ENCODE measurements around the gene RFK. TPM values are rescaled to one million over a fixed set of nuclear protein-coding genes. Genes with fewer than 3 reads are reported as not detected.
A peak's percentile ranks its signal among the peaks of the same experiment; 100 is the strongest.

RFK gene
- polyA plus RNA-seq, 6 donors from 2014 or later, result 18.5 to 32.9 (median 22.2) TPM

DNA sequence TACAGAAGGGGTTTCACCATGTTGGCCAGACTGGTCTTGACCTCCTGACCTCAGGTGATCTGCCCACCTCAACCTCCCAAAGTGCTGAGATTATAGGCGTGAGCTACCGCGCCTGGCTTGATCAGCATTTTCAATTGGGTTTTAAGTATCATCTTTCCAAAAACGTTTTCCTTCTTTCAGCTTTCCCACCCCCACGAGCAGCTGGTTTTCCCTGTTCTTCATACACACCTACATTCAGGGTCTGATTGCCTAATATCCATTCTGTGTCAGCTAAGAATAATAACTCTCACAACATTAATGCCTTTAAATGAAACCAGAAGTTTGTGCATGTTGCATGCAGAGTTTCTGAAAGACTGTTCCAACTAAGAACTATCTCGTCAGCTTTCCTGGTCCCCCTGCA, 38.3 kb downstream of the RFK start:
- H3K4me3 Mint-ChIP-seq, result no peak overlapping the region
- H3K9me3 Mint-ChIP-seq, result no peaks in the 10 kb centered on the region
- H3K36me3 Mint-ChIP-seq, result no peaks in the 10 kb centered on the region
- ATAC-seq (ENCODE audit: low read depth in 2 of 2) (no peak), DNase-seq (no peak)
- H3K27ac Mint-ChIP-seq, result no peak overlapping the region
- no peaks in the 10 kb centered on the region for H3K4me1 Mint-ChIP-seq
- H3K27me3 Mint-ChIP-seq, result peaks cover 3 to 11% (median 9%) of the 10 kb centered on the region in 3 donors

DNA sequence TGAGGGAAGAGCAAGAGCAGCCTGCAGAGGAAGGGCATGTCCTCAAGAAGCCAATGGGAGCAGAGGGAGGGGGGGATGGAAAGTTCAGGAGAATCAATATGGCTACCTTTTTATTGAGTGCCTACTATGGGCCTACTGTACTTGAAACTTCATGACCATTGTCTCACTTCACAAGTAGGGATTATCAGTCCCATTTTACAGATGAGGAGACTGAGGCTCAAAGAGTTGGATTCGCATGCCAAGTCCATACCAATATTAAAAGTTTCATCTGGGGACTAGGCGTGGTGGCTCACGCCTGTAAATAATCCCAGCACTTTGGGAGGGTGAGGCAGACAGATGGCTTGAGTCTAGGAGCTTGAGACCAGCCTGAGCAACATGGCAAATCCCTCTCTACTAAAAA, 40.0 kb downstream of the RFK start:
- Mint-ChIP-seq H3K4me3 (no peak overlapping the region), H3K9me3 (no peaks in the 10 kb centered on the region), H3K36me3 (no peaks in the 10 kb centered on the region), H3K4me1 (no peaks in the 10 kb centered on the region), H3K27ac (no peak overlapping the region), H3K27me3 (peaks cover 10 to 16% (median 11%) of the 10 kb centered on the region in 3 donors)
- DNase-seq, result no peak
- ATAC-seq (ENCODE audit: low read depth in 2 of 2), result no peak

DNA sequence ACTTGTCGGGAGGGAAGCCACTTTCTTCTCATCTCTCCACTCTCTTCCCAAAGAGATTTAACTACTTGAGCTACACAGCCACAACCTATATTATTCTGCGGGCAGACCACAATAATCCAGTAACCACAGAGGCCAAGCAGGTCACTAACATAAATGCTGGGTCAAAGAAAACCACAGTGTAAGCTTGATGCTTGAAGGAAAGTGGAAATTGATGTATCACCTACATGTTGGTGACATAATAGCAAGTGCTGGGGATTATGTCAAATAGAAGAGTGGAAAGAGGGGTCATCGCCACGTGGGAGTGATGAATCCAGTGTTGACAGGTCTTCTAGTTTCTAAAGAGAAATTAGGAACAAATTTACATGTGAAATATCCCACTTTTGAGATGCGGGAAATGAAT, 40.9 kb downstream of the RFK start:
- H3K9me3 Mint-ChIP-seq, result no peaks in the 10 kb centered on the region
- ATAC-seq (ENCODE audit: low read depth in 2 of 2) (no peak), DNase-seq (no peak)
- peaks cover 10 to 16% (median 11%) of the 10 kb centered on the region in 3 donors for H3K27me3 Mint-ChIP-seq
- H3K36me3 Mint-ChIP-seq, result no peaks in the 10 kb centered on the region
- H3K4me3 Mint-ChIP-seq, result no peak overlapping the region
- H3K27ac Mint-ChIP-seq, result peak overlapping the region in 1 of 6 donors; percentile 51
- H3K4me1 Mint-ChIP-seq, result no peaks in the 10 kb centered on the region

DNA sequence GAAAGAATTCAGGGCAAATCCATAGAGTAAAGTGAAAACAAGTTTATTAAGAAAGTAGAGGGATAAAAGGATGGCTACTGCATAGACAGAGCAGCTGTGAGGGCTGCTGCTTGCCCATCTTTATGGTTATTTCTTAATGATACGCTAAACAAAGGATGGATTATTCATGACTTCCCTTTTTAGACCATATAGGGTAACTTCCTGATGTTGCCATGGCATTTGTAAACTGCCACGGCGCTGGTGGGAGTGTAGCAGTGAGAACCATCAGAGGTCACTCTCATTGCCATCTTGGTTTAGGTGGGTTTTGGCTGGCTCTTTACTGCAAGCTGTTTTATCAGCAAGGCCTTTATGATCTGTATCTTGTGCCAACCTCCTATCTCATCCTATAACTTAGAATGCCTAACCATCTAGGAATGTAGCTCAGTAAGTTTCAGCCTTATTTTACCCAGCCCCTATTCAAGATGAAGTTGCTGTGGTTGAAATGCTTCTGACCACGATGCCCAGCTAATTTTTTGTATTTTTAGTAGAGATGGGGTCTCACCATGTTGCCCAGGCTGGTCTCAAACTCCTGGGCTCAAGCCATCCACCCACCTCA, 42.1 kb downstream of the RFK start:
- Mint-ChIP-seq H3K4me1 (no peaks in the 10 kb centered on the region), H3K27me3 (peaks cover 11 to 16% (median 12%) of the 10 kb centered on the region in 3 donors), H3K36me3 (no peaks in the 10 kb centered on the region), H3K4me3 (no peak overlapping the region), H3K27ac (no peak overlapping the region), H3K9me3 (no peaks in the 10 kb centered on the region)
- DNase-seq (no peak), ATAC-seq (ENCODE audit: low read depth in 2 of 2) (no peak)

DNA sequence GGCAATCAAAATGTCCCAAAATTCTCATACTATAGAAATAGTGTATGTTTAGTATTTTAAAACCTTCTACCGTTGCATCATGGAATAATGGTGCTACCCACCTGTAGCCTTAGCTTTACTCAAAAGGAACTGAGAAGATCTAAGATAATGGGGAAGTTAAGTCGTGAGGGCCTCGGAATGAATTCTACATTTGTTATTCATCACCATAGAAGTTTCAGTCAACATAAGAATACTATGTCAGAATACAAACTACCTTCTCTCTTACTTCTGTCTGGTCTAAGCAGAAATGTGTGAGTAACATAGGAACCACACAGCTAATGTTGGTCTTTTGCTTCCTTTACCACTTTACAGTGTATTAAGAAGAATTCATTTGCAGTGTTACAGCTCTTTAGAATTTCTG, 43.2 kb downstream of the RFK start:
- DNase-seq (no peak), ATAC-seq (ENCODE audit: low read depth in 2 of 2) (no peak)
- peaks cover 11 to 16% (median 16%) of the 10 kb centered on the region in 3 donors for H3K27me3 Mint-ChIP-seq
- no peak overlapping the region for H3K27ac Mint-ChIP-seq
- H3K4me3 Mint-ChIP-seq, result no peak overlapping the region
- no peaks in the 10 kb centered on the region for H3K36me3 Mint-ChIP-seq
- no peaks in the 10 kb centered on the region for H3K9me3 Mint-ChIP-seq
- H3K4me1 Mint-ChIP-seq, result no peaks in the 10 kb centered on the region

DNA sequence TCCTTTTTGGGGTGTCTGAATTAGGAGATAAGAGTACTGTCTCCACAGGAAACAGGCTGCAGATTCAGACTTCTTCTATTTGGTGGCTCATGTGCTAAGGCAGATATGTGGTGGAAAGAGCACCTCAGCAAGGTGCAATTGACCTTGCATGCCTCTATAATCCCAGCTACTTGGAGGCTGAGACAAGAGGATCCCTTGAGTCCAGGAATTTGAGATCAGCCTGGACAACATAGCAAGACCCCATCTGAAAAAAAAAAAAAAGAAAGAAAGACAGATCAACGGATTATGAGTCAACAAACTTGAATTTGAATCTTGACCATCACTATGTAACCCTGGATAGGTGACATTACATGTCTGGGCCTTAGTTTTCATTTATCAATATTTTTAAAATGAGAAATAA, 44.4 kb downstream of the RFK start:
- DNase-seq (no peak), ATAC-seq (ENCODE audit: low read depth in 2 of 2) (no peak)
- Mint-ChIP-seq H3K4me1 (no peaks in the 10 kb centered on the region), H3K27ac (no peak overlapping the region), H3K4me3 (no peak overlapping the region), H3K36me3 (no peaks in the 10 kb centered on the region), H3K9me3 (no peaks in the 10 kb centered on the region), H3K27me3 (peaks cover 11 to 16% (median 16%) of the 10 kb centered on the region in 3 donors)

DNA sequence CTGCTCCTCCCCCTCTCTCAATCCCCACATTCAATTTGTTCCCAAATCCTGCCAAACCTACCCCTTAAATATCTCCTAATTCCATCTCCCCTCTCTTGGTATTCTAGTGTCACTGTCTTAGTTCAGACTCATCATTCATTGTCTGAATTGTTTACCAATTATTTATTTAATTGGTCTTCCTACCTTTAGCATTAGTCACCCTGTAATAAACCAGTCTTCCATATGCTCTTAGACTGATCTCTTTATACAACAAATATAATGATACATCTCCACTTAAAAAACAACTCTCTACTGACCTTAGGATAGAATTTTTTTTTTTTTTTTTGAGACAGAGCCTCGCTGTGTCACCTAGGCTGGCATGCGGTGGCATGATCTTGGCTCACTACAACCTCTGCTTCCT, 51.4 kb downstream of the RFK start:
- H3K4me1 Mint-ChIP-seq, result no peaks in the 10 kb centered on the region
- H3K27ac Mint-ChIP-seq, result peak overlapping the region in 1 of 6 donors; percentile 8
- DNase-seq (no peak), ATAC-seq (ENCODE audit: low read depth in 2 of 2) (no peak)
- peaks cover 3 to 8% (median 4%) of the 10 kb centered on the region in 7 donors for H3K9me3 Mint-ChIP-seq
- no peak overlapping the region for H3K4me3 Mint-ChIP-seq
- peaks cover 20 to 48% (median 27%) of the 10 kb centered on the region in 3 donors for H3K27me3 Mint-ChIP-seq
- H3K36me3 Mint-ChIP-seq, result peaks cover 0 to 7% of the 10 kb centered on the region in 2 donors

DNA sequence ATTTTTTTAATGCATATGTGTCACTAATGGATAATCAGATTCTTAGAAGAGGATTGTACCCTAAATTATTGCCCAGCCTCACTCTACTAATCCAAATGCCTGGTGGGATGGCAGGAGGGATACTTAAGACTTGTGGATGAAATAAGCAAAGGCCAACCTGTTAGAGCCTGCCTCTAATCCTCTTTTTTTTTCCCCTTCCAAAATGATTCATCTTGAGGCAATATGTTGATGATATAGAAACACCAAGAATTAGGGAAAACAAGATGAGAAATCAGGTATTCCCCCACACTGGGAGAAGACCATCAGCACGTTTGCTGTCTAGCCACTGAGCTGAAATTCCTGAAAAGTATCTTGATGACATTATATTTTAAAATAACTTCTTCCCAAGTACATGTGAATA, 52.0 kb downstream of the RFK start:
- no peaks in the 10 kb centered on the region for H3K4me1 Mint-ChIP-seq
- H3K9me3 Mint-ChIP-seq, result peaks cover 3 to 8% (median 4%) of the 10 kb centered on the region in 7 donors
- no peak overlapping the region for H3K27ac Mint-ChIP-seq
- no peak overlapping the region for H3K4me3 Mint-ChIP-seq
- DNase-seq, result no peak
- H3K27me3 Mint-ChIP-seq, result peaks cover 19 to 48% (median 27%) of the 10 kb centered on the region in 3 donors
- ATAC-seq (ENCODE audit: low read depth in 2 of 2), result no peak
- H3K36me3 Mint-ChIP-seq, result peaks cover 0 to 7% of the 10 kb centered on the region in 2 donors

DNA sequence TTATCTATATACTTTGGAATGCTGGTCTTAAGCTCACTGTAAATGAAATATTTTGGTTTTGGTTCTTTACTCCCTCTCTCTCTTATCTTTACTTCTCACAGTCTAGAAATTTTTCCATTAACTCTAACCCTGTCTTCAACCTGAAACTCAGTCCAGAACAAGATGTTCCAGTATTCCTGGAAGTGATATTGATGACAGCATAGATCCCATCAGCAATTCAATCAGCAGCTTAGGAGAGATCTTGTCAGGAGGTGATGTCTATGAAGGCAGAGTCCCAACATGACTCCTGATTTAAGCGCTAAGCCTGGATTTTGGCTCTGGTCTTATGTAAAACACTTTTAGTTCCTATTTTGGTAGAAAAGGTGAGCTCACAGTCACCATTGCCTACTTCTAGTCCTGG, 52.6 kb downstream of the RFK start:
- Mint-ChIP-seq H3K4me1 (no peaks in the 10 kb centered on the region), H3K36me3 (peaks cover 0 to 7% of the 10 kb centered on the region in 2 donors), H3K27me3 (peaks cover 17 to 48% (median 27%) of the 10 kb centered on the region in 3 donors), H3K27ac (no peak overlapping the region), H3K4me3 (no peak overlapping the region), H3K9me3 (peaks cover 3 to 8% (median 4%) of the 10 kb centered on the region in 7 donors)
- ATAC-seq (ENCODE audit: low read depth in 2 of 2) (no peak), DNase-seq (no peak)

DNA sequence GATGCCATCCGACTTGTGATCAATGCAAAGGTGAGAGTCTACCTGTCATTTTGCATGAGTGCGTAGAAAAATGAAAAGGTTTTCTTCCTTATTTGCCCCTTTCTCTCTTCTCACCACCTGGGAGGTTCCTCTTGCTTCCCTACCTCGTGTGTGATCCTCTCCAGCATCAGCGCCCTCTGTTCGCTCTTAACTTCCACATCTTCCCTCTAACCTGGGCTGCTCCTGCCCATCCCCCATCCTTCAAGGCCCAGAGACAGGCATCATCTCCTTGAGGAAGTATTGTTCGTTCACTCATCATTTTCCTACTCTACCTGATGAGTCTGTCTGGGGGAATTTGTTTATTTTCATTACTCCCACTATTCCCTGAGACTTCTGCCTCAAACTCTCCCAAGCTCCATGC, 55.8 kb downstream of the RFK start:
- DNase-seq, result no peak
- no peak overlapping the region for H3K4me3 Mint-ChIP-seq
- H3K27me3 Mint-ChIP-seq, result peaks cover 11 to 51% (median 29%) of the 10 kb centered on the region in 3 donors
- peak overlapping the region in 1 of 6 donors; percentile 1 for H3K27ac Mint-ChIP-seq
- no peak for ATAC-seq (ENCODE audit: low read depth in 2 of 2)
- H3K36me3 Mint-ChIP-seq, result peaks cover 0 to 2% of the 10 kb centered on the region in 2 donors
- H3K9me3 Mint-ChIP-seq, result peaks cover under 1 to 6% (median 2%) of the 10 kb centered on the region in 7 donors
- H3K4me1 Mint-ChIP-seq, result no peaks in the 10 kb centered on the region

DNA sequence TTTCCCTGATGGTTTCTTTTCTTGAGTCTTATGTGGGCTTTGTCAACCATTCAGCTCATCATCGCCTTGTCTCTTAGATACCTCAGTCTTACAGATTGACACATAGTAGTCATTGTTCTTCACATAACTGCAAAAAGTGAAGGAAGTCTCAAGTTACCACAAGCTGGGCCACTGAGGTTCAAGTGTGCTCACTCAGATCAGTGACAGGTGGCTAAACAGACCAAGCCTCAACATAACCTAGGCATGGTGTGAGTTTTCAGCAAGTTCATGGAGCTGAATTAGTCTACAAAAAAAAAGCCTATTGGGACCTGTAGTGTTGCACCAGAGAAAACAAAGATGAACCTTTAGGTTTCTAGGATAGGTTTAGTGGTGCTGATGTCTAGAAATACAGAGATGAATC, 58.2 kb downstream of the RFK start:
- Mint-ChIP-seq H3K27me3 (peaks cover 5 to 40% (median 35%) of the 10 kb centered on the region in 3 donors), H3K4me3 (no peak overlapping the region), H3K9me3 (peaks cover 0 to 6% (median 2%) of the 10 kb centered on the region in 7 donors), H3K4me1 (no peaks in the 10 kb centered on the region), H3K36me3 (no peaks in the 10 kb centered on the region), H3K27ac (peak overlapping the region in 1 of 6 donors; percentile 40)
- ATAC-seq (ENCODE audit: low read depth in 2 of 2), result no peak
- DNase-seq, result no peak

Other genes starting within 250 kb of the RFK start
- gene GCNT1, start 64.8 kb upstream of the RFK start, polyA plus RNA-seq (ENCODE audit: low read depth in 6 of 6), result 100 to 1,000 TPM in 1 of 6 donors, 10 to 100 TPM in 5; 60.2 to 135 (median 78.5) TPM